NB4 (cell line): ENCODE measurements around the gene CHRNB2.

Experiments
- DNase-seq: peaks from one replicate; pipeline ENCODE4 v3.0.0; 2010; ENCODE audit warnings: low read depth
- H3K4me3 ChIP-seq: one replicate; pipeline ENCODE4 v1.5.1; 2011; ENCODE audit warnings: mild to moderate bottlenecking, low read depth, low read length, moderate library complexity
- CTCF ChIP-seq: IDR thresholded peaks from one replicate; pipeline ENCODE4 v1.5.1; 2012; ENCODE audit warnings: low read depth, low read length
- MAX ChIP-seq: IDR thresholded peaks from 2 replicates; pipeline ENCODE4 v1.6.1; 2011; ENCODE audit warnings: low read depth, low read length
- MYC ChIP-seq: IDR thresholded peaks from 2 replicates; pipeline ENCODE4 v1.6.1; 2011; ENCODE audit warnings: low read depth, low read length
- POLR2A ChIP-seq: IDR thresholded peaks from 2 replicates; pipeline ENCODE4 v1.6.1; 2011; ENCODE audit warnings: mild to moderate bottlenecking; ENCODE audit not compliant: insufficient read length; ENCODE audit errors: extremely low read depth

The CHRNB2 gene

DNA sequence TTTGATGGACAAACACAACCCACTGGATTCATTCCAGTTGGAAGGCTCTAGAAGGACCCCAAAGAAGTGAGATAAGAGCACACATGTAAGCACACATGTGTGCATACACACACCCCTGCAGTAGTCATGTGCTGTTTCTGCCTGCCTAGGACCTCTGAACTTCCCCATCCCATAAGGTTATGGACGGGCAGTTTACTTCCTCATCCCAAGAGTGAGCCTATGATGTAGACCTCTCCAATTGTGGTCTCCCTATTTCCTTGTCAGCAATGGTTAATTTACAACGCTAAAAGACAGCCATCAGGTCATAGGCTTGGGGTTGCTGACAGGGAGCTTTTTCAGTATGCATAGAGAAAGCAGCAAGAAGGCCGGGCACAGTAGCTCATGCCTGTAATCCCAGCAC, 55.8 kb downstream of the CHRNB2 start:
- no peak overlapping the region for H3K4me3 ChIP-seq
- TF ChIP-seq MAX (peak; percentile 43), CTCF (no peak)
- peak; percentile 65 for DNase-seq

DNA sequence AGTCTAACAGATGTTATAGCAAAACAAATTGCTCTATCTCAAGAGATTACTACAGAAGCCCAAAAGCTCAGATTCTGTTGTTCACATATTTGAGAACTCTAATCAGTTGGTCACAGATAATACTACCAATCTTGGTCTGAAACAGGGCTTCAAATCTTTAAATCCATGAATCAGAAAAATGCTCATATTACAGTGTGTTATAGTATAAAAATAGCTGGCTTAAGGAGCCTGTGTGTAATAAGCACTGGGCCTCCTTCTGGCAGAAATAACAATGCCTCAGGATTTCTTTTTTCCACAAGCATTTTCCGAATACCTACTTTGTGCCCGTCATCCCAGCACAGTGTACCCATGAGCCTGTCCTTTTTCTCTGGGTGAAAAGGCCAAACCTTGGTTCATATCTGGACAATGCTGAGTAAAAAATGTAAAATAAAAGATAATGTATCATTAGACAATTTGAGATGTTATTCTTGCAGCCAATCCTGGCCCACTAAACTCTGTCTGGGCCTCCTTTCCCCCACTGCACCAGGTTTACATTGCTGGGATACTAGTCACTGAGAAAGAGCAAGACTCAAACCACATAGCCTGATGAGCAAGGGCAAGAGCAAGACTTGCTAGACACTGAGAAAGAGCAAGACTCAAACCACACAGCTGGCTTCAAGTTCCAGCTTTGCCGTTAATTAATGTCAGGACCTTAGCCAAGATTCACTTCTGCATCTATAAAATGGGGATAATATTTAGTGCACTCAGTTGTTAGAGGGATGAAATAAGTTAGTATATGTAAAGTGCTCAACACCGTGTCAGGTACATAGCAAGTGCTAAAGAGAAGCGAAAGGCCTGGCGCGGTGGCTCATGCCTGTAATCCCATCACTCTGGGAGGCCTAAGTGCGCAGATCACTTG, 57.4 kb downstream of the CHRNB2 start:
- DNase-seq: no peak
- TF ChIP-seq POLR2A: no peak
- TF ChIP-seq MAX: no peak
- no peak for TF ChIP-seq MYC
- TF ChIP-seq CTCF: no peak
- H3K4me3 ChIP-seq: no peak overlapping the region

DNA sequence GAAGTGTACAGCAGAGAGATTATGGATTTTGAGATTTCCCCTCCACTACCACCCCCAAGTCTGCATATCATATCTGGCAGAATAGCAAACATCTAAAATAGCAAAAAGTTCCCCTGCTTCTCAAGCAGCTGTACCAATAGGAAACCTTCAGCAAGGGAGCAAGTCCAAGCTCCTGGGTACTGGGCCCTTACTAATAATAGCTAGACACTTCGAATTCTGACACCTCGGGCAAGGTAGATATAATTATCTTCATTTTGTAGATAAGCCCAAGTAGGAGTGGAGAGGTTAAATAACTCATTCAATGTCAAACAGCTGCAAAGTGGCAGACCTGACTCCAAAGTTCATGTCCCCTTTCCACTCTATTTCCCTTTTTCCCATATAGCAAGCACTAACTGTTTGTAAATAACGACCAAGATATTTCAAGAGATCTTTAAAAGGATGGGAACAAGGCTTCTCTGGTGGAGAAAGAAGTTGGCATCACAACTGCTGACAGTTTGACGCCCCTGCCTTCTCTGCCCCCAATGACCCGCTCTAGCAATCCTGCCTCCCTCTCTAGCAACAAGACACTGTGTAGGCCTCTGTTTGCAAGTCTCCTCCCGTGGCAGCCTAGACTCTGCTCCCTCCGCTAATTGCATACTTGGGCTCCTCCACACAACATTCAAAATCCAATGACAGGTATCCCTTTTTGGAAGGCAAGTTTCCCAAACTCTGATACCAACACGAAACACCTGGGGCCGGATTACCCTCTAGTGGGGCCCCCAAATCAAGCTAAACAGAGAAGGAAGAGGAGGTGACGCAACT, 59.1 kb downstream of the CHRNB2 start:
- peak overlapping the region; percentile 79 for H3K4me3 ChIP-seq
- TF ChIP-seq MAX (no peak), CTCF (no peak), MYC (no peak), POLR2A (no peak)
- no peak for DNase-seq

- DNase-seq: peak; percentile 91
- TF ChIP-seq POLR2A (no peak), MAX (peak; percentile 98), MYC (peak; percentile 97), CTCF (no peak)
- peak overlapping the region; percentile 79 for H3K4me3 ChIP-seq
Observed at GRCh38 chr1:154627257-154628120, 59.9 kb downstream of the CHRNB2 start.

GRCh38 chr1:154628121-154628405, 60.5 kb downstream of the CHRNB2 start:
- DNase-seq: no peak
- H3K4me3 ChIP-seq: peak overlapping the region; percentile 79
- TF ChIP-seq POLR2A: no peak
- no peak for TF ChIP-seq MAX
- TF ChIP-seq CTCF: no peak
- TF ChIP-seq MYC: no peak
